Endothelial cell of coronary artery (primary cell): ENCODE data around the gene ENTPD1. TPM values are rescaled to one million over a fixed set of nuclear protein-coding genes. Genes with fewer than 3 reads are reported as not detected.

ENCODE experiments used
- total RNA-seq: library from RNA; depleted of rRNA; stranded (reverse); fragments of >200 nt; gene quantifications from 2 replicates; pipeline ENCODE4 v1.2.3, GENCODE V29; 2014

Gene ENTPD1
- total RNA-seq, result 2.1 and 3.3 TPM in 2 replicates

GRCh38 chr10:95756041-95756761 is at the start of gene ENTPD1:
TSS of gene ENTPD1 (plus strand) at chr10:95756163. CDS start at chr10:95756240, 77 bp downstream.

GRCh38 chr10:95907456-95908253 is 151.7 kb downstream of the ENTPD1 start, which contains the start of gene CC2D2B:
TSS of gene CC2D2B (plus strand) at chr10:95907975. CDS start at chr10:95911324, 3,349 bp downstream.

Other genes with a start within 250 kb of the ENTPD1 start
- gene SORBS1, start 194.8 kb upstream of the ENTPD1 start, total RNA-seq, result 0.28 and 0.54 TPM in 2 replicates
- 85.0 and 113 TPM in 2 replicates for gene ALDH18A1, start 99.5 kb upstream of the ENTPD1 start, total RNA-seq
- 19.8 and 21.6 TPM in 2 replicates for gene TCTN3, start 62.2 kb upstream of the ENTPD1 start, total RNA-seq
- 0.09 TPM in 1 of 2 replicates, not detected in the other for gene CC2D2B, start 151.8 kb downstream of the ENTPD1 start, total RNA-seq